OCI-LY1 (cell line): ENCODE results near the gene ATP9B.

Experiments
- H2AFZ ChIP-seq: fragments of 200-600 bp; sonication (generic), shearing (Covaris generic); 2 replicates; pipeline ENCODE4 v1.6.0; 2014; ENCODE audit warnings: antibody characterized with exemption, mild to moderate bottlenecking, low read length
- H3F3A ChIP-seq: fragments of 200-600 bp; sonication (generic), shearing (Covaris generic); 2 replicates; pipeline ENCODE4 v1.6.0; 2014; ENCODE audit warnings: mild to moderate bottlenecking, antibody characterized with exemption, low read length, moderate library complexity; ENCODE audit not compliant: insufficient read depth
- H3K27ac ChIP-seq: fragments of 200-600 bp; sonication (generic); 2 replicates; pipeline ENCODE4 v1.5.1; 2014; ENCODE audit warnings: low read length, mixed run types, mild to moderate bottlenecking, low read depth; ENCODE audit not compliant: poor library complexity, severe bottlenecking
- H3K27me3 ChIP-seq: fragments of 200-600 bp; sonication (generic); 2 replicates; pipeline ENCODE4 v1.6.0; 2014; ENCODE audit warnings: antibody characterized with exemption, mild to moderate bottlenecking, low read length, moderate library complexity; ENCODE audit not compliant: insufficient read depth
- H3K36me3 ChIP-seq: fragments of 200-600 bp; sonication (generic); 2 replicates; pipeline ENCODE4 v1.6.1; 2014; ENCODE audit warnings: mild to moderate bottlenecking, antibody characterized with exemption, low read length, moderate library complexity, mixed read lengths; ENCODE audit not compliant: insufficient read depth
- H3K4me1 ChIP-seq: fragments of 200-600 bp; sonication (generic); 2 replicates; pipeline ENCODE4 v1.5.1; 2014; ENCODE audit warnings: mild to moderate bottlenecking, low read length, moderate library complexity; ENCODE audit not compliant: insufficient read depth, severe bottlenecking
- H3K4me2 ChIP-seq: fragments of 200-600 bp; sonication (generic), shearing (Covaris generic); 2 replicates; pipeline ENCODE4 v1.6.1; 2014; ENCODE audit warnings: low read length
- H3K4me3 ChIP-seq: fragments of 200-600 bp; sonication (generic); 2 replicates; pipeline ENCODE4 v1.5.1; 2014; ENCODE audit warnings: low read length, low read depth, mild to moderate bottlenecking, mixed read lengths; ENCODE audit not compliant: poor library complexity, severe bottlenecking
- H3K79me2 ChIP-seq: fragments of 200-600 bp; shearing (Covaris generic); 2 replicates; pipeline ENCODE4 v1.6.1; 2016; ENCODE audit warnings: mixed run types, low read length, mixed read lengths; ENCODE audit not compliant: insufficient read depth
- H3K9ac ChIP-seq: fragments of 200-600 bp; sonication (generic), shearing (Covaris generic); 2 replicates; pipeline ENCODE4 v1.6.1; 2014; ENCODE audit warnings: mild to moderate bottlenecking, low read length, mixed read lengths
- H3K9me2 ChIP-seq: fragments of 200-600 bp; sonication (generic), shearing (Covaris generic); 2 replicates; pipeline ENCODE4 v1.6.1; 2014; ENCODE audit warnings: low read depth, mild to moderate bottlenecking, low read length, mixed read lengths
- H3K9me3 ChIP-seq: fragments of 200-600 bp; shearing (Covaris generic); 2 replicates; pipeline ENCODE4 v1.6.1; 2014; ENCODE audit warnings: low read length, mixed read lengths
- H4K20me1 ChIP-seq: fragments of 200-600 bp; sonication (generic), shearing (Covaris generic); 2 replicates; pipeline ENCODE4 v1.6.0; 2016; ENCODE audit warnings: mild to moderate bottlenecking, low read length; ENCODE audit not compliant: insufficient read depth
- EZH2 ChIP-seq: fragments of 200-600 bp; sonication (generic), shearing (Covaris generic); IDR thresholded peaks from 2 replicates; pipeline ENCODE4 v1.8.0; 2017; ENCODE audit warnings: borderline replicate concordance, mixed run types, mild to moderate bottlenecking, antibody characterized with exemption, low read length, moderate library complexity, mixed read lengths
- TF ChIP-seq, protein P1 (sequence below): fragments of 200-600 bp; sonication (generic), shearing (Covaris generic); IDR thresholded peaks from 2 replicates; pipeline ENCODE4 v1.5.1; 2017; ENCODE audit warnings: mild to moderate bottlenecking, antibody characterized with exemption, low read length, moderate library complexity, mixed read lengths

The ATP9B gene

GRCh38 chr18:79199691-79200374 lies 130.6 kb downstream of the ATP9B start:
- no peak overlapping the region for H2AFZ ChIP-seq
- H3F3A ChIP-seq: no peaks in the 10 kb centered on the region
- TF ChIP-seq, protein P1, sequence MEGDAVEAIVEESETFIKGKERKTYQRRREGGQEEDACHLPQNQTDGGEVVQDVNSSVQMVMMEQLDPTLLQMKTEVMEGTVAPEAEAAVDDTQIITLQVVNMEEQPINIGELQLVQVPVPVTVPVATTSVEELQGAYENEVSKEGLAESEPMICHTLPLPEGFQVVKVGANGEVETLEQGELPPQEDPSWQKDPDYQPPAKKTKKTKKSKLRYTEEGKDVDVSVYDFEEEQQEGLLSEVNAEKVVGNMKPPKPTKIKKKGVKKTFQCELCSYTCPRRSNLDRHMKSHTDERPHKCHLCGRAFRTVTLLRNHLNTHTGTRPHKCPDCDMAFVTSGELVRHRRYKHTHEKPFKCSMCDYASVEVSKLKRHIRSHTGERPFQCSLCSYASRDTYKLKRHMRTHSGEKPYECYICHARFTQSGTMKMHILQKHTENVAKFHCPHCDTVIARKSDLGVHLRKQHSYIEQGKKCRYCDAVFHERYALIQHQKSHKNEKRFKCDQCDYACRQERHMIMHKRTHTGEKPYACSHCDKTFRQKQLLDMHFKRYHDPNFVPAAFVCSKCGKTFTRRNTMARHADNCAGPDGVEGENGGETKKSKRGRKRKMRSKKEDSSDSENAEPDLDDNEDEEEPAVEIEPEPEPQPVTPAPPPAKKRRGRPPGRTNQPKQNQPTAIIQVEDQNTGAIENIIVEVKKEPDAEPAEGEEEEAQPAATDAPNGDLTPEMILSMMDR: no peak
- TF ChIP-seq EZH2: no peak
- no peaks in the 10 kb centered on the region for H4K20me1 ChIP-seq
- no peak overlapping the region for H3K4me3 ChIP-seq
- no peaks in the 10 kb centered on the region for H3K4me1 ChIP-seq
- H3K27me3 ChIP-seq: no peaks in the 10 kb centered on the region
- H3K79me2 ChIP-seq: no peaks in the 10 kb centered on the region
- H3K36me3 ChIP-seq: peaks cover 12% of the 10 kb centered on the region; the same call in 1 of the 2 replicates
- no peak overlapping the region for H3K4me2 ChIP-seq
- H3K9ac ChIP-seq: no peak overlapping the region
- no peaks in the 10 kb centered on the region for H3K9me3 ChIP-seq
- H3K27ac ChIP-seq: no peak overlapping the region
- no peaks in the 10 kb centered on the region for H3K9me2 ChIP-seq

DNA sequence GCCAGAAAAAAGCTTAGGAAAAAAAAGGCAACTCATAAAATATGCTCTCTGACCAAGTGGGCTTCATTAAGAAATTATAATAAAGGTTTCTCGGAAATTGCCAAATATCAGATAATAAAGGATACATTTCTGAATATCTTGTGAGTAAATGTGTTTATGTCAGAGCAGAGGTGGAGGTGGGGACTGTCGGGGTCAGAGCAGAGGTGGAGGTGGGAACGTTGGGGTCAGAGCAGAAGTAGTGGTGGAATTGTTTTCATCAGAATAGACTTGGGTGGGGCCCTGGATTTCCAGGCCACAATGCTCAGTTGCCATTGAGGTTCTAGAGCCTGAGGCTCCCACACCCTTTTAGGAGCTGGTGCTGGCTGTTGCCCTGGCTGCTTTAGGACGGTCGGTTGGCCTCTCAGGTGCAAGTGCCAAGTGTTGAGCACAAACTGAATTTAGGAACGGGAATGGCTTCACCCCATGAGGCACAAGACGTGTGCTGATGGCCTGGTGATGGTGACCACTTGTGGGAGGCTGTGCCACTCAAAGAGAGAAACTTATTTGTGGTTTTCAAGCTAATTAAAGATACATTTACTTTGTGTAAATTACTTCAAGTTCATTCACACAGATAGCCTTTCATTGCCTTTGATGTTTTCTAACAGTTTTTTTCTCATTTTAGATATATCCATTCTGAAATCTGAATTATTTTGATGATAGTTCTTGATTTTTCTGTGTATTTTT lies 131.5 kb downstream of the ATP9B start:
- Histone ChIP-seq H3K27me3 (no peaks in the 10 kb centered on the region), H3K9ac (no peak overlapping the region), H3K9me3 (no peaks in the 10 kb centered on the region), H3K9me2 (no peaks in the 10 kb centered on the region), H4K20me1 (no peaks in the 10 kb centered on the region), H3K4me1 (no peaks in the 10 kb centered on the region), H3K36me3 (peaks cover 5% of the 10 kb centered on the region; the same call in 1 of the 2 replicates), H3K27ac (no peak overlapping the region), H3K4me2 (no peak overlapping the region), H3K4me3 (no peak overlapping the region), H3F3A (no peaks in the 10 kb centered on the region), H2AFZ (no peak overlapping the region), H3K79me2 (no peaks in the 10 kb centered on the region)
- TF ChIP-seq, protein P1: no peak
- no peak for TF ChIP-seq EZH2

GRCh38 chr18:79203017-79203605 lies 133.9 kb downstream of the ATP9B start:
- TF ChIP-seq, protein P1: no peak
- TF ChIP-seq EZH2: no peak
- Histone ChIP-seq H3K4me3 (no peak overlapping the region), H2AFZ (no peak overlapping the region), H3K27me3 (no peaks in the 10 kb centered on the region), H3K9me3 (no peaks in the 10 kb centered on the region), H3K27ac (no peak overlapping the region), H3K9me2 (no peaks in the 10 kb centered on the region), H3K4me1 (no peaks in the 10 kb centered on the region), H3K79me2 (no peaks in the 10 kb centered on the region), H3F3A (no peaks in the 10 kb centered on the region), H3K36me3 (peaks cover 16% of the 10 kb centered on the region), H3K9ac (no peak overlapping the region), H4K20me1 (no peaks in the 10 kb centered on the region), H3K4me2 (no peak overlapping the region)
